ENCODE measurements around the gene C3orf22.
A peak's percentile ranks its signal among the peaks of the same experiment; 100 is the strongest.

The C3orf22 gene

DNA sequence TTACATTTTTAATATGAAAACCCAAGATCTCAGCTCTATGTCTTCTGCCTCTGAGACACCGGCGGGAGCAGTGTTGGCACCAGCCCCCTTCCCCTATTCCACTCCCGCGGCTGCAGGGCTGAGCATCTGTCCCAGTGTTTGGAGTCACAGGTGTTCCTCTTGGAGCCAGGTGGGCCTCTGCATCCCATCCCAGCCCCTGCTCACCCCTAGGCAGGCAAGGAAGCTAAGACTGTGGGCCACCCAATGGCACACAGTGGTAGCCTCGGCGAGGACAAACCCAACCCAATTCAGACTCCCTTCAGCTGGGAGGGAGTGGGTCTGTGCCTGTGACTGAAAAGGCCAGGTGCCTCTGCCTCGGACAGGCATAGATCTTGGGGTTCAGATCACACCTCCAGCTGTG is 31.7 kb downstream of the C3orf22 start:
- no peak for DNase-seq

DNA sequence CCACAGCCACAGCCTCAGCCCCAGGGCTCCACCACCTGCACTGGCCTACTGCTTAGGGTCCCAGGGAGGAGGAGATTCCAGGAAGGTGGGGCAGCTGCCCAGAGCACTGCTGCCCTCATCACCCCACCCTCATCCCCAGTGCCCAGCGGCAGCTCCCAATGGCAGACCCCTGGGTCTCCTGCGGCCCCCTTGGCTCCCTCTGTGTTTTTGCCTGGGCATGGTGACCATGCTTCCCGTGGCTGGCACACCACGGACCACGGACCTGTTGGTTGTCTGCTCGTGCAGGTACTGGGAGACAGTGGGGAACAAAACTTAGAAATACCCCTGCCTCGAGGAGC is 32.1 kb downstream of the C3orf22 start:
- no peak for DNase-seq

DNA sequence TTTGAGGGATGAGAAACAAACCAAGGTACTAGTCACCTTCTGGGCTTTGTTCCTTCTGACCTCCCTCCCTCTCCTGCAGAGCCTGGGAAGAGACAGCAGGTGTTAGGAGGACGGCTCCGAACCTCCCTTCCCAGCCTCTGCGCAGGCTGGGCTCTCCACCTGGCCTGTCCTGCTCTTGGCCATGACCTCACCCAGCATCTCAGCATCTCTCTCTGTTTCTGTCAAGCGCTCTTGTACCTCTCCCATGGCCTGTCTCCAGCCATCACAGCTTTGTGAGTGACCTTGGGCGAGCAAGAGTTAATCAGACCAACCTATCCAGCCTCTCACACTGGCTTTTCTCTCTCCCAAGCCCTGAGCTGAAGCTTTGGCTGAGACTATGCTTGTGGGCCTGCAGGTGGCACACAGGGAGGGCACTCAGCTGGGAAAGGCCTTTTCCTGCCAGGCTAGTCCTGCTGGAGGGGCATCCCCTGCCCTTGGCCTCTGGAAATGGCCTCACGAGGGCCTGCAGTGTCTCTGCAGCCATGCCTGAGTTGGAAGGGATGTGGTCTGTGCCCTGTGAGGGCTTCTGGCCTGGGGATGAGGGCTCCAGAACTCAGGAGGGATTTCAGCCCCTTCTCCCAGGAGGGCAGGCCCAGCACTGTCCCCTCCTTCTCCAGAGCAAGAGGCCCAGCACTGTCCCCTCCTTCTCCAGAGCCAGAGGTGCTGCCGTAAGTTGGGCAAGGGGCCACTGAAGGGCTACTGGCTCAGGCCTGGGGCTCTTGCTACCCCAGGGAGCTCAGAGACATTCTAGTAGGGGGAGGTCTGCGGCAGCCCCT is 32.7 kb downstream of the C3orf22 start:
- DNase-seq, result no peak

DNA sequence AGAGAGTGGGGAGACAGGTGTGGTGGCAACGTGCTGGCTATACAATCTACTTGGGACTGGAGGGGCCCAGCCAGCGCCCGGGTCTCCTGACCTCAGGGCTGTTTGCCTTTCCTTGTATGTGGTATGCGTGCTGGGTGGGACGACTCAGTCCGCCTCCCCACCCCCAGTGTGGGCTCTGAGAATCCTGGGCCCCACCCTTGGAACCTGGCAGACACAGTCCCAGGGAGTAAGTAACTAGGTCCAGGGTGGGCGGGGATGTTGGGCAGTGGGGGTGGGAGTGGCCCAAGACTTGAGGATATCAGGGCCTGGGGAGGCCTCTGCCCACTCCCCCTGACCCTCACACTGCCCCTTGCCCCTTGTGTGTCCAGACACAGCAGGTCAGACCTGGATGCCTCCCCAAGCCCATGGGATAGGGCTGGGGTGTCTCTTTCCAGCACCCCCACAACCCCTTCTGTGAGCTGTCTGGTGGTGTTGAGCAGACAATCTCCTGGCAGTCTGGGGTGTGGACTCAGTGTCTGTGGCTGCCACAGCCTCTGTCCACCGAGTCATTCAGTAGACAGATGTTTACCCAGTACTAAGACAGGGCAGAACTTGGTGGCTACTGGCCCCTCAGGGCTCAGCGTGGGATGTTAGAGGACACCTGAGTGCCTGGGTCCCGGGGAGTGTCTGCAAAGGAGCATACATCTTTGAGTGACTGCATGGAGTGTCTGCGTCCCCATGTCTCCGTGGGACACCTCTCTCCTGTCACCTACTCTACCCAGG is 33.5 kb downstream of the C3orf22 start:
- no peak for DNase-seq

DNA sequence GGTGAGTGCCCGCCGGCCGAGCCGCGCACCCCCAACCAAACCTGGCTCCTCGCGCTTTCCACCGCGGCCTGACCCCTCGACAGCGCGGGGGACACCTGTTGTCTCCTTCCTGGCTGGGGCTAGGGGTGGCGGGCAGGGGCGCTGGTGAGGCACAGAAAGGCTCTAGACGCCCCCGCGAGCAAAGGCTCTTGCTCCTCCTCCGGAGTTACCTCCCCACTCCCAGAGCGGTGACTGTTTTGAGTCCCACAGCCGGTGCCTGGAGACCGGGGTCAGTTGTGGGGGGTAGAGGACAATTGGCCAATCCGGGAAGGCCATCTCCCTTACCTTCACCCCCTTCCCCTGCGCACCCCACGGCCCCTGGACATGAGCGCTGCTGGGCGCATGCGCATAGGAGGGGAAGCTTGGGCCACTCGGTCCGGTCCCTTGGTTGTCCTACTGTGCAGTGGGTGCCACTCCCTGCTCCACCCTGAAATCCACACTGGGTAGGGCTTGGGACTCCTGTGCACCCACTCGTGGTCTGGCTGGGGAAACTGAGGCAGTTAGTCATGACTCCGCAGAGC is 34.2 kb downstream of the C3orf22 start:
- no peak for DNase-seq

DNA sequence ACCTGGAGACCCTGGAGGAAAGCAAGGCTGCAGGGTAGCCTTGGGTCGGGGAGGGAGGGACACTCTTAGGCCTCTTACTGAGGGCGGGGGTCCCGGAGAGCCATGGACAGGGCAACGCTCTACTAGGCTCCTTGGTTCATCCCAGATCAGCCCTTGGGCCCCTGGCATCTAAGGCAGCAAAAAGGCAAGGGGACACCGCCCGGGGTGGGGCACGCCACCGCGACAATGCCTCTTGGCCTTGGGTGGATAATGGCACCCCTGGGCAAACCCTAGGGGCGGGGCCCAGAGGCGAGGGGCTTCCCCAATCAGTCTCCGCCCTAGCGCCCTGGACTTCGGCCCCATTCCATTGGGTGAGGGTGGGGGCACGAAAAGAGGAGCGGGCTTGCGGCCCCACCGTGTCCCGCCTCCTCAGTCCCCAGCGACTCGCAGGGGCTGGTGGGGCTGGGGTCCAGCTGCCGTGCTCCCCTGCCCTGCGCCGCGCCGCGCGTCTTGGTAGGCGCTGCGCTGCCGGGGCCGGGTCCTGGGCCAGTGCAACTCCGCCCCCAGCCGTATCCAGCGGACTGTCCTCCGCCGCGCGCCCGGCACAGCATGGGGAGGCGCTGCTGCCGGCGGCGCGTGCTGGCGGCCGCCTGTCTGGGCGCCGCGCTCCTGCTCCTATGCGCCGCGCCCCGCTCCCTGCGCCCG is 34.8 kb downstream of the C3orf22 start, which contains the start of gene CHST13:
CHST13 (plus strand) TSS at position 411 of the 684 bp plus-strand sequence; CDS start at position 589, 178 bp downstream.
- DNase-seq, result peak; percentile 47

DNA sequence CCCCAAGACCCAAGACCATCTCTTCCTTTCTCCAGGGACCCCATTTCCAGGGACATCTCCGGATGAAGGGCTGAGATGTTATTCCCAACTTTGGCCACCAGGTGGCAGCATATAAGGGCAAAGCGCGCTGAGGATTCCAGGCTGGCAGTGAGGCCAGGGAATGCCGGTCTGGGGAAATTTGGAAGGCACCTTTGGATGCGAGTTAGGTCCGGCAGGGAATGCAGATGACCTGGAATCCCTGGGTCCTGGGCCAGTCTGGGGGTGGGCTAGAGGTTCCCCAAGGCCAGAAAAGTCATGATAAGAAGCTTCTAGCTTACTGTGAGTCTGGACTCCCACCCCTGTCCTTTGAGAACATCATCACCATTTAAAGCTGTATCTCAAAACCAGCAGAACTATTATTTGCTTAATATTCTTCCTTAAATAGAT is 36.4 kb downstream of the C3orf22 start:
- peak; percentile 50 for DNase-seq

DNA sequence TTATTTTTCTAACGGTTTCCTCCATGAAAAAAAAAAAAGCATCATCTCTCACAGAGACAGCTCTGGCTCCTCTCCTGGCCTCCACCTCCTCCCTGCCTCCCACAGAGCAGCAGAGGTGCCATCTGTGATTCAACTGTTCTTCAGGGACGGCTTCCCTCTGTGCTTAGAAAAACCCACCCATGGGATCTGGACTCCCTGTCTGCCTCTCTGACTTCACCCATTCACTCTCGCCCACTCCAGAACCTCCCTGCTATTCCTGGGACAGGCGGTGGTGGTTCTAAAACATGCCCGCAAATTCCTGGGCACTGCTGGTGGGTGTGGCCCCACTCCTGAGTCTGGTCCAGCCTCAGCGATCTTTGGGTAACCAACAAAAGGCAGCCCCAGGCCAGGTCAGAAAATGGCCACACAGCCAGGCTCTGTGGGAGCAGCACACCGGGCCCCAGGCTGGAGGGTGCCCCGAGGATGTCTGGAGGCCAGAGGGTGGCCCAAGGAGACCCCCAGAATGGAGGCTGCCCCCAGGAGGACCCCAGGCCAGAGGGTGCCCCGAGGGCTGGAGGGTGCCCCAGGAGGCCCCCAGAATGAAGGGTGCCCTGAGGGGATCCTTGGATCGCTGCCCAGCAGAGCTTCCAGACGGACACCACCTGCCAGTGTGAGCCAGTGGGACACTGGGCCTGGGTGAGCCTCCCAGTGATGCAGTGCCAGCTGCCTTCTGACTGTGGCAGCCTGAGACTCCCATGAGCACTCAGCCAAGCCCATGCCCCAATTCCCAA is 37.4 kb downstream of the C3orf22 start:
- DNase-seq, result peak; percentile 30

DNA sequence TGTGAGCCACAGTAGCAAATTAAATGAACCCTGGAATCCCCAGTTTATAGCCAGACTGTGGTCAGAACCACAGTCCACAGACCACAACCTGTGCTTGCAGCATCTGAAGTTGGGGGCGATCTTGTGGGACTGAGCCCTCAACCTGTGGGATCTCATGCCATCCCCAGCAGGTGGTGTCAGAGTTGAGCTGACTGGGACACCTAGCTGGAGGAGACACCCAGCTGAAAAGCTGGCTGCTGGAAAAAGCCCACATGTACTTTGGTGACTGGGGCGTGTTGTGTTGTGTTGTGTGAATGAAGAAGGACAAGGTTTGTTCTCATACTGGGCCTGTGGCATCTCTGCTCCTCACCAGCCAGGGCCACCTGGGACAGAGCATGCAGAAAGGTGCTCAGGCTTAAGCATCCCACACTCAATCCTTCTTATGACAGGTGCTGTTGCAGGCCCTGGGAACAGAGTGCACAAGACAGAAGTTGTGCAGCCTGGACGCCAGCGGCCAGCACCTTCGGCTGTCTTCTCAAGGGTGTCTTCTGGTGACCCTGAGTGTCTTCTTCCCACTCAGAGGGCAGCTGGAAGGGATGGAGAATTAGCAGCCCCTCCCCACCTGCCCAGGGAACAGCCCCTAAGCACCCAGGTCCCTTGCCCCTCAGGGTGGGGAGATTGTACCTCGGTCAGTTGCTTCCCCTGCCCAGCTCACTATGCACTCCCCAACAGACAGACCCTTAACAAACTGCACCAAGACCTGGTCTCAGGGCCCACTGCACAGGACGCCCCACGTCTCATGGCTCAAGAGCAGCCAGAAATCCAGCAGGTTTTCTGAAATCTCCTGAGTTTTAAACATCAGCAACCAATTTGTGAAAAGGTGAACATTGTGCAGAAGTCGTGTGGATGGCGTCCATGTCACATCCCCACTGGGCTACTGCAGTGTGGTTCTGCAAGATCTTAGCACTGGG is 39.0 kb downstream of the C3orf22 start:
- no peak for DNase-seq

DNA sequence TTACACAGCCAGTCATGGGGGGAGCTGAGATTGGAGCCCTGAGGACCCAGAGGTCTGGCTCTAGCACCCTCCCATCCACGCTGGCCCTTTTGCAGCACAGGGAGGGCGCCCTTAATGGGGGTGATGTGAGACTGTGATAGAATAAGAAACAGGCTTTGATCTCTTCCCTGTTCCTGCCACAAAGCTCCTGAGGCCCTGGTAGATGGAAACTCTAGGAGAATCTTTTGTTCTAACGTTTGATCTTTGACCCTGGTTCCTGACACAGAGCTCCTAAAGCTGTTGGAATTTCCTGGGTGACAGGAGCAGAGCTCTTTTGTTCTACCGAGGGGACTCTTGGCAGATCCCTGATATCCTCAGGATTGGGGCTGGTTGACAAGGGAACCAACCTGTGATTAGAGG is 40.0 kb downstream of the C3orf22 start:
- DNase-seq, result no peak

DNA sequence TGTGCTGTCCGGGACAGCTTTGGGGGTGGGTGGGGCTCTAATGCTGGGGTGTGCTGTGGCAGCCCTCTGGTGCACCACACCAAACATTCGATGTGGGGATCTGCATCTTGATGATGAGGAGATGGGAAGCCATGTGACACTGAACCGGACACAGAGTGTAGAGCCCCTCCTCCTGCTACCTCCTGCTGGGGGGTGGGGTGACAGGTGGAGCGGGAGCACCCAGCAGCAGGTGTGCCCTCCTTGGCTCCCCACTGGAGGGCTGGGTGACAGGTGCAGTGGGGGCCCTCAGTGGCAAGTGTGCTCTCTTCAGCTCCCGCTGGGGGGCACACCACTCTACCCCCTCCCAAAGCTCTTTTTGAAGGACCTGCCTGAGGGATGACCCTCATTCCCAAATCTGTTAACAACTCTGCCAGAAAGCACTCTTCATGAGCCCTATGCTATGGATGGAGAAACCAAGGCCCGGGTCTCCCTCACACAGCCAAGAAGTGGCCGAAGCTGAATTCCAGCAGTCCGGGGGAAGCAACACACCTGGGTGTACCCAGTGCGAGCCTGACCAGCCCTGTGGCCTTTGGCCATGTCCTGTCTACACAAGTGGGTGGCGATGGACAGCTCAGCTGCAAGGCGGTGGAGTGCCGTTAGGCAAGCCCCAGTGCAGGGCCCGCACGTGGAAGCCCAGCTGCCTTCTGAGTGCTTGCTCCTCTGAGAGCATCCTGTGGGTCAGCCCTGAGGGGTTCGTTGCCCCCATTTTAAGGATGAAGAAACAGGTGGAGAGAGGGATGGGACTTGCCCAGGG is 40.5 kb downstream of the C3orf22 start:
- no peak for DNase-seq

DNA sequence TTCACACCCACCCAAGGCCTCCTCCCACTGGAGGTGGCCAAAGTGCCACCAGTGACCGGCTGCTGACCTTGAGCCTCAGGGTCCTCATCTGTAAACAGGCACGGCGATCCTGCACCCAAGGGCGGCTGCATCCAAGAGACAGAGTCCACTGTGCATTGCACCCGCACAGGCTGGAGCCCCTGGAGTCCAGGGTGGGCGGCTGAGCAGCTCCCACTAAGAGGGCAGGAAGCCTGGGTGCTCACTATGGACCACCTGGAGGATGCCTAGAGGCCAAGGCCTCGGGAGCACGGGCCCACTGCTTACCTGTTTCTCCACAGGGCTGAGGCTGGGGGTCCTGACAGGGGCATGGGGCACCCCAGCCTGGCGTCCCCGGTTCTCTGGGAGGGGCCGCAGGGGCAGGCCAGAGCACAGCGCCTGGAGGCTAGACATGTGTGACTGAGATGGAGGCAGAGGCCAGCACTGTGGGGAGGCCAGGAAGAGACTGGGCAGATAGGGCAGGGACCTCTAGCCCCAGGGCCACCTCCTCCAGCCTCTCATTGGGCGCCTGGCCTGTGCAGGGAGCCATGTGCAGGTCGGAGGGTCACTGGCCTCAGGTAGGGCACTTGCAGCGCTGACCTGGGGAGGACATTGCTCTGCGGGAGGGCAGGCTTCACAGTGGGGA is 41.3 kb downstream of the C3orf22 start, which contains the start of gene UROC1:
UROC1 (minus strand) TSS at position 483 of the 661 bp plus-strand sequence; CDS start at position 429, 54 bp downstream.
- DNase-seq, result no peak

DNA sequence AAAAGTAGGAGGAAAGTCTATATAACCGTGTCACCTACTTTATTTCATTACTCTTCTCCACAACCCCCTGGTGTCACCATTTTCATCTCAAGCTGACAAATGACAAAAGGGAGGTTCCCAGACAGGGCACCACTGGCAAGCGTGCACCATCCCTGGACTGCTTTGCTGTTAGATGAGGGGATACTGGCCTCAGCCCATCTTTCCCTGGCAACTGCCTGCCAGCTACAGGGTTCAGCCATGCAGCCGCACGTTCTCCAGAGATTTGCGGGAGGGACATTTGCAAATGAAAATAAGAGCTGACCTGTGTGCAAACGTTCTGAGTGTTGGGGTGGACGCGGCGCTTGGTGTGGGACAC is 41.8 kb downstream of the C3orf22 start:
- no peak for DNase-seq

DNA sequence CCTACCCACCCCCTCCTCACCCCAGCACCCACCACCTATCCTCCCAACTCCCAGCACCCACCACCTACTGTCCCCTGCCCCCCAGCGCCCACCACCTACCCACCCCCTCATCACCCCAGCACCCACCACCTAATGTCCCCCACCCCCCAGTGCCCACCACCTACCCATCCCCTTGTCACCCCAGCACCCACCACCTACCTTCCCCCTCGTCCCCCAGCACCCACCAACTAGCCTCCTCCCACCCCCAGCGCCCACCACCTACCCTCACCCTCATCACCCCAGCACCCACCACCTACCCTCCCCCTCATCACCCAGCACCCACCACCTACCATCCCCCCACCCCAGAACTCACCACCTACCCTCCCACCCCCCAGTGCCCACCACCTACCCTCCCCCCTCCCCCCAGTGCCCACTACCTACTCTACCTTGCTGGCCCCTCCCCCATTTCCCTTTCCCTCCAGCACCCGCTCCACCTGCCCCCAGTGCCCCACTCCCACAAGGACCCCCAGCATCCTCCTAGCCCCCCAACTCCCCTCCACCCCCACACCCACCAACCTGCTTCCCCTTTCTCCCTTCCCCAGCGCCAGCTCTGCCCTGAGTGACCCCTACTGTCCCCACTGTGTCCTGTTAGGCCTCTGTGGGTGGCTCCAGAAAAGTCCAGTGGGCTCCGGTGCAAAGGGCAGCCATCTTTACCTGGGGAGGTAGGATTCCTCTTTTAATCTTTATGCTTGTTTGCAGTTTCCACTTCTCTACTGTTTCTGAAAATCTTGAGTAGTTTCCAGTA is 42.4 kb downstream of the C3orf22 start:
- DNase-seq, result no peak

DNA sequence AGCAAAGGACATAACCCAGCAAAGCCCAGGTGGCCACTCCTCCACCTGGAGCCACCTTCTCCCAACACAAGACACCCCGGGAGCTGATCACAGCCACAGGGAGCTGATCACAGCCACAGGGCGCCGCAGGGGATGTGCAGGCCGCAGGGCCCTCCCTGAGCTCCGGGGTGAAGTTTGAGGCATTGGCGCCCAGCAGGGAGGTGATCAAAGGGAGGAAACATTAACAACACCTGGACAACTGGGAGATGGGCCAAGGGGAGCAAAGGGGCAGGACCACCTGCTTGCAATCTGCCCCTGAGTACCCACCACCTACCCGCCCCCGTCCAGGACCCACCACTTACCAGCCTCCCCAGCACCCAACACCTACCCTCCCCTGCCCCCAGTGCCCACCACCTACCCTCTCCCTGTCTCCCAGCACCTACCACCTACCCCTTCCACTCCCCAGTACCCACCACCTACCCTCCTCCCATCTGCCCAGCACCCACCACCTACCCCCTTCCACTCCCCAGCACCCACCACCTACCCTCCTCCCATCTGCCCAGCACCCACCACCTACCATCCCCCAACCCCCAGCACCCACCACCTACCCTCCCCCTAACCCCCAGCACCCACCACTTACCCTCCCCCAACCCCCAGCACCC is 43.5 kb downstream of the C3orf22 start:
- no peak for DNase-seq

DNA sequence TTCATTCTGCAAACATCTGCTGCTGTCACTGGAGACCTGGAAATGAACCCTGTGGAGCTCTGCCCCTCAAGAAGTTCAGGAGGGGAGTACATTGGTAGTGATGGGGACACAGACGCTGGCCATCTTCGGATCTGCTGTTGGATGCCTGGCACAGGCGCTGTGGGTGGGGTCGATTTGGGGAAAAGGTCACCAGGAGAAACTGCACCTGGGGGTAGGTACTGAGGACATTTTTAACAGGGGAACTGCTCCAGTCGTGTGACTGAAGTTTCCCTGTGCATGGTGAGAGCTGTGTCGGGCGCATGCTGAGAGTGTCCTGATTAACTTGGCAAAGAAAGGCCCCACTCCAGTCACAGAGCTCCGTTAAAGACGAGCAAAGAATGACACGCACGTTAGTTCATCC is 44.6 kb downstream of the C3orf22 start:
- DNase-seq, result no peak

DNA sequence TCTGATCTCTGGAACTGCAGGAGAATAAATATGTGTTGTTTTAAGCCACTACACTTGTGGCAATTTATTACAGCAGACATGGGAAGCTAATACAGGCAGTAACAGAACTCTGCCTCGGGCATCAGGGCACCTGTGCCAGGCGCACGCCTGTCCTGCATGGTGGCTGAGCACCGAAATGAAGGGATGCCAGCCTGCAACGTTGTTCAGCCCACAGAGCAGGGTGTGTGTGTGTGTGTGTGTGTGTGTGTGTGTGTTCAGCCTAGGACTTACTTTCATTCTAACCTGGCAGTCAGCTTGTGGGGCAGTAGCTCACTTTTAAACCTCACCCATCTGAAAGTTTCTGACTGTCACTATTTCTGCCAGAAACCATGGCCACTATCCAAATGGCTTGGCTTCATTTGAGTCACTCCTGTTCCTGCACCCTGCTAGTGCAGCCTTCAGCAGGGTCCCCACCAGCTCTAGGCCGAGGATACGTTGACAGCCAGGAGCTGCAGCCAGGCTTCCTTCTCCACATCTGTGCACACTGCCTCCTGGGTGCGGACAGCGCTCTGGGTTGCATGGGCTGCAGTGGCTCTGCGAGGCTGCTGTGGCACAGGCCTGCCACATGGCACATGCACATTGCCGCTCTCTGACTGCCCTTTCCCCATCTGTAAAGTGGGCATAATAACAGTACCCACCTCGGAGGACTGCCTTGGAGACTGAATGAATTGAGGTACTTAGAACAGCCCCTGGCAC is 45.6 kb downstream of the C3orf22 start:
- DNase-seq, result no peak

DNA sequence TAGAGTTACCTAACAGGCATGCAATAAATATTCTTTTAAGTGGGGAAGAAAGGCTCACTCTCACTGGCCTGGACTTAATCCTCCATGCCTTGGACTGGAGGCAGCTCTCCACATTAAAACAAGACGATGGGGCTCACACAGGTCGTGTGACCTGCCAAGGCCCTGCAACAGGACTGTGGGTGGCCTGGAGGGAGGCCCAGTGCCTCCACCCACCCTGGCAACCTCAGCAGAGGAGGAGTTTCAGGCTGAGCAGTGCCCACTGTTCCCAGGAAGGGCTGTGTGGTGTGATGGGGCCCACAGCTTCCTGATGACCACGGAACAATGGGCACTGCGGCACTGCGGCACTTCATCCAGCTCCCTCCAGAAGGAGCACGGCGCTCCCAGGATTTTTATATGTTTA is 46.7 kb downstream of the C3orf22 start:
- no peak for DNase-seq
